ENCODE data around the gene UBE2E2. TPM values are rescaled to one million over a fixed set of nuclear protein-coding genes. Genes with fewer than 3 reads are reported as not detected.

UBE2E2 gene
- total RNA-seq, 1 donor from 2014 or later = 13.9 TPM

- DNase-seq (ENCODE audit: low spot score) = peak; percentile 4
- H3K27ac Mint-ChIP-seq = peak overlapping the region; percentile 34
- intact Hi-C loops (cut with micrococcal nuclease) = loop anchor here (2.0 to 10.0 kb wide), 6 partner anchors 120 to 742 kb away; partner anchors contain the start of genes NKIRAS1, NR1D2 and RPL15
Observed at GRCh38 chr3:23202203-23202920, 765 bp upstream of the UBE2E2 start.

GRCh38 chr3:23203708-23204330, 692 bp downstream of the UBE2E2 start:
- intact Hi-C loops (cut with micrococcal nuclease) = loop anchor here (2.0 to 10.0 kb wide), 6 partner anchors 118 to 741 kb away; partner anchors contain the start of genes NKIRAS1, NR1D2 and RPL15
- peaks cover 33% of the 10 kb centered on the region for H3K4me1 Mint-ChIP-seq (ENCODE audit: low read depth)
- no peaks in the 10 kb centered on the region for H3K36me3 Mint-ChIP-seq (ENCODE audit: low read depth)
- H3K27me3 Mint-ChIP-seq (ENCODE audit: insufficient read depth) = peaks cover 37% of the 10 kb centered on the region
- peak overlapping the region; percentile 91 for H3K4me3 Mint-ChIP-seq
- DNase-seq (ENCODE audit: low spot score) = no peak
- H3K9me3 Mint-ChIP-seq = no peaks in the 10 kb centered on the region
- peak overlapping the region; percentile 78 for H3K27ac Mint-ChIP-seq

More at GRCh38 chr3:23202203-23202920, 765 bp upstream of the UBE2E2 start:
- H3K27me3 Mint-ChIP-seq (ENCODE audit: insufficient read depth) = peaks cover 44% of the 10 kb centered on the region
- no peaks in the 10 kb centered on the region for H3K36me3 Mint-ChIP-seq (ENCODE audit: low read depth)
- no peaks in the 10 kb centered on the region for H3K9me3 Mint-ChIP-seq
- peaks cover 33% of the 10 kb centered on the region for H3K4me1 Mint-ChIP-seq (ENCODE audit: low read depth)
- peak overlapping the region; percentile 78 for H3K4me3 Mint-ChIP-seq

- H3K4me3 Mint-ChIP-seq = no peak overlapping the region
- intact Hi-C loops (cut with micrococcal nuclease) = loop anchor here (10.0 kb wide), 1 partner anchor 708 kb away; the partner anchor contains the start of genes NKIRAS1 and RPL15
- H3K27ac Mint-ChIP-seq = no peak overlapping the region
- H3K4me1 Mint-ChIP-seq (ENCODE audit: low read depth) = peaks cover 30% of the 10 kb centered on the region
- H3K36me3 Mint-ChIP-seq (ENCODE audit: low read depth) = no peaks in the 10 kb centered on the region
- no peak for DNase-seq (ENCODE audit: low spot score)
- peaks cover 21% of the 10 kb centered on the region for H3K27me3 Mint-ChIP-seq (ENCODE audit: insufficient read depth)
- H3K9me3 Mint-ChIP-seq = no peaks in the 10 kb centered on the region
Observed at GRCh38 chr3:23206366-23206765, 3.2 kb downstream of the UBE2E2 start.

GRCh38 chr3:23209103-23209502, 6.0 kb downstream of the UBE2E2 start:
- DNase-seq (ENCODE audit: low spot score) = no peak
- intact Hi-C loops (cut with micrococcal nuclease) = loop anchor here (10.0 kb wide), 1 partner anchor 706 kb away; the partner anchor contains the start of genes NKIRAS1 and RPL15
- H3K27ac Mint-ChIP-seq = no peak overlapping the region

GRCh38 chr3:23209747-23210487, 6.8 kb downstream of the UBE2E2 start:
- H3K36me3 Mint-ChIP-seq (ENCODE audit: low read depth) = no peaks in the 10 kb centered on the region
- intact Hi-C loops (cut with micrococcal nuclease) = loop anchor here (10.0 kb wide), 1 partner anchor 705 kb away; the partner anchor contains the start of genes NKIRAS1 and RPL15
- H3K27ac Mint-ChIP-seq = no peak overlapping the region
- DNase-seq (ENCODE audit: low spot score) = no peak
- no peaks in the 10 kb centered on the region for H3K9me3 Mint-ChIP-seq
- H3K27me3 Mint-ChIP-seq (ENCODE audit: insufficient read depth) = peaks cover 7% of the 10 kb centered on the region
- peaks cover 7% of the 10 kb centered on the region for H3K4me1 Mint-ChIP-seq (ENCODE audit: low read depth)
- H3K4me3 Mint-ChIP-seq = no peak overlapping the region

More at GRCh38 chr3:23209103-23209502, 6.0 kb downstream of the UBE2E2 start:
- Mint-ChIP-seq H3K4me1 (ENCODE audit: low read depth) (peaks cover 12% of the 10 kb centered on the region), H3K27me3 (ENCODE audit: insufficient read depth) (peaks cover 7% of the 10 kb centered on the region), H3K36me3 (ENCODE audit: low read depth) (no peaks in the 10 kb centered on the region), H3K4me3 (no peak overlapping the region), H3K9me3 (no peaks in the 10 kb centered on the region)

GRCh38 chr3:23213813-23214212, 10.7 kb downstream of the UBE2E2 start:
- Mint-ChIP-seq H3K9me3 (no peaks in the 10 kb centered on the region), H3K36me3 (ENCODE audit: low read depth) (no peaks in the 10 kb centered on the region), H3K4me1 (ENCODE audit: low read depth) (no peaks in the 10 kb centered on the region), H3K27ac (no peak overlapping the region), H3K27me3 (ENCODE audit: insufficient read depth) (no peaks in the 10 kb centered on the region), H3K4me3 (no peak overlapping the region)
- intact Hi-C loops (cut with micrococcal nuclease) = no loop called here
- no peak for DNase-seq (ENCODE audit: low spot score)

- intact Hi-C loops (cut with micrococcal nuclease) = no loop called here
- Mint-ChIP-seq H3K27me3 (ENCODE audit: insufficient read depth) (no peaks in the 10 kb centered on the region), H3K27ac (no peak overlapping the region), H3K9me3 (peaks cover 6% of the 10 kb centered on the region), H3K4me1 (ENCODE audit: low read depth) (no peaks in the 10 kb centered on the region), H3K4me3 (no peak overlapping the region), H3K36me3 (ENCODE audit: low read depth) (peaks cover 1% of the 10 kb centered on the region)
- DNase-seq (ENCODE audit: low spot score) = no peak
Observed at GRCh38 chr3:23217872-23218554, 14.9 kb downstream of the UBE2E2 start.

GRCh38 chr3:23219117-23219516, 16.0 kb downstream of the UBE2E2 start:
- no peak overlapping the region for H3K4me3 Mint-ChIP-seq

GRCh38 chr3:23219552-23219951, 16.4 kb downstream of the UBE2E2 start:
- H3K36me3 Mint-ChIP-seq (ENCODE audit: low read depth) = peaks cover 1% of the 10 kb centered on the region
- no peak for DNase-seq (ENCODE audit: low spot score)
- no peaks in the 10 kb centered on the region for H3K4me1 Mint-ChIP-seq (ENCODE audit: low read depth)
- intact Hi-C loops (cut with micrococcal nuclease) = no loop called here
- no peak overlapping the region for H3K4me3 Mint-ChIP-seq
- peaks cover 10% of the 10 kb centered on the region for H3K9me3 Mint-ChIP-seq
- no peaks in the 10 kb centered on the region for H3K27me3 Mint-ChIP-seq (ENCODE audit: insufficient read depth)
- no peak overlapping the region for H3K27ac Mint-ChIP-seq

More at GRCh38 chr3:23219117-23219516, 16.0 kb downstream of the UBE2E2 start:
- Mint-ChIP-seq H3K27ac (no peak overlapping the region), H3K4me1 (ENCODE audit: low read depth) (no peaks in the 10 kb centered on the region), H3K9me3 (peaks cover 6% of the 10 kb centered on the region), H3K36me3 (ENCODE audit: low read depth) (peaks cover 1% of the 10 kb centered on the region), H3K27me3 (ENCODE audit: insufficient read depth) (no peaks in the 10 kb centered on the region)
- intact Hi-C loops (cut with micrococcal nuclease) = no loop called here
- DNase-seq (ENCODE audit: low spot score) = no peak

- H3K4me3 Mint-ChIP-seq = no peak overlapping the region
- H3K4me1 Mint-ChIP-seq (ENCODE audit: low read depth) = no peaks in the 10 kb centered on the region
- H3K27ac Mint-ChIP-seq = no peak overlapping the region
- H3K36me3 Mint-ChIP-seq (ENCODE audit: low read depth) = peaks cover 1% of the 10 kb centered on the region
- H3K27me3 Mint-ChIP-seq (ENCODE audit: insufficient read depth) = no peaks in the 10 kb centered on the region
- no peak for DNase-seq (ENCODE audit: low spot score)
- peaks cover 12% of the 10 kb centered on the region for H3K9me3 Mint-ChIP-seq
- intact Hi-C loops (cut with micrococcal nuclease) = no loop called here
Observed at GRCh38 chr3:23221136-23221535, 18.0 kb downstream of the UBE2E2 start.

GRCh38 chr3:23232016-23232415, 28.9 kb downstream of the UBE2E2 start:
- no peak for DNase-seq (ENCODE audit: low spot score)
- Mint-ChIP-seq H3K4me3 (no peak overlapping the region), H3K36me3 (ENCODE audit: low read depth) (no peaks in the 10 kb centered on the region), H3K4me1 (ENCODE audit: low read depth) (no peaks in the 10 kb centered on the region), H3K9me3 (no peaks in the 10 kb centered on the region), H3K27ac (no peak overlapping the region), H3K27me3 (ENCODE audit: insufficient read depth) (no peaks in the 10 kb centered on the region)
- intact Hi-C loops (cut with micrococcal nuclease) = no loop called here

- Mint-ChIP-seq H3K4me3 (no peak overlapping the region), H3K4me1 (ENCODE audit: low read depth) (no peaks in the 10 kb centered on the region), H3K27ac (no peak overlapping the region), H3K36me3 (ENCODE audit: low read depth) (no peaks in the 10 kb centered on the region), H3K9me3 (no peaks in the 10 kb centered on the region), H3K27me3 (ENCODE audit: insufficient read depth) (no peaks in the 10 kb centered on the region)
- no peak for DNase-seq (ENCODE audit: low spot score)
- intact Hi-C loops (cut with micrococcal nuclease) = no loop called here
Observed at GRCh38 chr3:23232854-23233253, 29.7 kb downstream of the UBE2E2 start.

All from activated T-helper 1 cell treated with anti-CD3 and anti-CD28 coated beads, Interleukin-12 subunit alpha, Interleukin-12 subunit beta, Interleukin-2, Interleukin-4 antibody, amounts not matched to agents 30 ng/mL and 10 ng/mL and 1 ng/mL, durations not matched to agents 14 hours and 24 hours and 36 hours (primary cell).